K562 (cell line): ENCODE measurements around the gene C2CD2L. TPM values are rescaled to one million over a fixed set of nuclear protein-coding genes. Genes with fewer than 3 reads are reported as not detected.

Experiments used
- ATAC-seq: fragments of 200-7000 bp; cut with Tn5 transposase; 3 replicates; pipeline ENCODE4 v1.9.1; 2020; ENCODE audit warnings: moderate library complexity
- BruUV-seq: library from RNA; stranded (reverse); fragments of 400-500 nt; replicated peaks from 2 replicates; lab custom pipeline; 2021; lab: Mats Ljungman, UMichigan
- CTCF ChIA-PET: fragments of 300-600 bp; formaldehyde crosslinking; extraction: SDS; loops from one replicate; lab custom pipeline; 2021; ENCODE audit warnings: low intra/inter-chr PET ratio; lab: Yijun Ruan, JAX
- POLR2A ChIA-PET: fragments of 300-600, 350-650 bp; sonication (Branson Sonifier 250); formaldehyde crosslinking; extraction: SDS; loops from one replicate; lab custom pipeline; 2021; ENCODE audit warnings: antibody characterized with exemption, inconsistent platforms; lab: Yijun Ruan, JAX
- DNase-seq, 4 experiments: peaks; one replicate each; pipeline versions ENCODE4 v3.0.0 to v3.0.0-alpha.2; 2011 to 2018; ENCODE audit warnings: low spot score in 3 of 4, mixed read lengths in 3 of 4; ENCODE audit errors: extremely low read depth in 1 of 4
- FAIRE-seq: peaks from 2 replicates; lab custom pipeline; 2011; peaks lifted over from hg19 to GRCh38; lab: Jason Lieb, UNC
- H2AFZ ChIP-seq: 2 replicates; pipeline ENCODE4 v1.6.0; 2011; ENCODE audit warnings: low read depth, low read length, control low read depth, inconsistent platforms
- H3K27ac ChIP-seq: fragments of 200-600 bp; 3 replicates; pipeline ENCODE4 v1.8.0; 2011; ENCODE audit warnings: low read depth, mild to moderate bottlenecking, control low read depth, inconsistent platforms, low read length, moderate library complexity, mixed read lengths; ENCODE audit errors: extremely low read depth
- H3K27me3 ChIP-seq, 2 experiments: fragments of 300-600 bp in 1 of 2; 2 replicates in 1 of 2; 3 replicates in 1 of 2; pipeline versions ENCODE4 v1.6.0 to v1.8.0; 2011; ENCODE audit warnings: inconsistent platforms in 2 of 2, low read length in 2 of 2, mild to moderate bottlenecking in 1 of 2, mixed read lengths in 1 of 2, moderate library complexity in 1 of 2; ENCODE audit not compliant: control insufficient read depth in 2 of 2, insufficient read depth in 2 of 2
- H3K36me3 ChIP-seq: fragments of 300-600 bp; 3 replicates; pipeline ENCODE4 v1.8.0; 2011; ENCODE audit warnings: mild to moderate bottlenecking, low read length, inconsistent platforms; ENCODE audit not compliant: control insufficient read depth, insufficient read depth
- H3K4me1 ChIP-seq, 2 experiments: fragments of 200-600 bp in 1 of 2; replicated peaks in 1 of 2; 2 replicates in 1 of 2; 3 replicates in 1 of 2; pipeline versions ENCODE4 v1.5.1 to v1.8.0; 2011; ENCODE audit warnings: inconsistent platforms in 2 of 2, low read length in 2 of 2, mild to moderate bottlenecking in 1 of 2, mixed read lengths in 1 of 2, moderate library complexity in 1 of 2; ENCODE audit not compliant: control insufficient read depth in 2 of 2, insufficient read depth in 2 of 2
- H3K4me2 ChIP-seq: 2 replicates; pipeline ENCODE4 v1.6.1; 2011; ENCODE audit warnings: low read length, control low read depth, inconsistent platforms, mixed read lengths; ENCODE audit not compliant: insufficient read depth
- H3K4me3 ChIP-seq: fragments of 200-600 bp; sonication (generic), shearing (Covaris generic); 2 replicates; pipeline ENCODE4 v1.5.1; 2016; ENCODE audit warnings: control low read depth, inconsistent platforms
- H3K79me2 ChIP-seq: fragments of 200-600 bp; 3 replicates; pipeline ENCODE4 v1.8.0; 2011; ENCODE audit warnings: low read length, inconsistent platforms; ENCODE audit not compliant: control insufficient read depth, insufficient read depth
- H3K9ac ChIP-seq, 2 experiments: 2 replicates each; pipeline versions ENCODE4 v1.6.0 to v1.6.1; 2011; ENCODE audit warnings: low read depth in 2 of 2, low read length in 2 of 2, control low read depth in 1 of 2, inconsistent platforms in 1 of 2, mild to moderate bottlenecking in 1 of 2, mixed read lengths in 1 of 2; ENCODE audit not compliant: insufficient read depth in 1 of 2
- H3K9me1 ChIP-seq: one replicate; pipeline ENCODE4 v1.6.0; 2011; ENCODE audit warnings: inconsistent platforms, mild to moderate bottlenecking, low read length, moderate library complexity; ENCODE audit not compliant: control insufficient read depth, insufficient read depth
- H3K9me3 ChIP-seq: replicated peaks from 2 replicates; pipeline ENCODE4 v1.5.1; 2011; ENCODE audit warnings: low read depth, low read length, inconsistent platforms; ENCODE audit not compliant: control insufficient read depth, insufficient read depth
- H4K20me1 ChIP-seq: replicated peaks from 2 replicates; pipeline ENCODE4 v1.6.1; 2011; ENCODE audit warnings: low read length, inconsistent platforms, mixed read lengths; ENCODE audit not compliant: control insufficient read depth, insufficient read depth
- CHD4 ChIP-seq: fragments of 200-600 bp; sonication (generic); IDR thresholded peaks from 3 replicates; pipeline ENCODE4 v1.6.1; 2012; ENCODE audit warnings: low read depth, mild to moderate bottlenecking, mixed read lengths, low read length, inconsistent platforms; ENCODE audit not compliant: insufficient read depth, insufficient replicate concordance, poor library complexity, severe bottlenecking
- FUS ChIP-seq: fragments of 200-400 bp; formaldehyde crosslinking; optimal IDR thresholded peaks from 2 replicates; pipeline ENCODE3; 2017; ENCODE audit warnings: low read depth, low read length
- MEF2A ChIP-seq: IDR thresholded peaks from 2 replicates; pipeline ENCODE4 v1.6.1; 2011; ENCODE audit warnings: low read depth, mild to moderate bottlenecking, low read length, moderate library complexity; ENCODE audit not compliant: control insufficient read depth
- ZNF668 ChIP-seq: fragments of 250-450 bp; sonication (Bioruptor Pico); IDR thresholded peaks from 2 replicates; pipeline ENCODE4 v1.8.0; 2022; ENCODE audit warnings: mild to moderate bottlenecking, inconsistent platforms
- WGBS: fragments of 100-300 bp; shearing (Covaris generic); methylation state at CpG from one replicate; pipeline ENCODE4 v1.1.6; 2016; ENCODE audit warnings: low coverage, mixed read lengths; ENCODE audit not compliant: insufficient coverage; ENCODE audit errors: missing lambda C conversion rate; 5-methylcytosine and 5-hydroxymethylcytosine counted together
- in situ Hi-C: fragments of 300-500 bp; cut with MboI; formaldehyde crosslinking; loops from 4 replicates; pipeline ENCODE4 v1.15.0; 2018; ENCODE audit warnings: inconsistent platforms, mixed read lengths
- intact Hi-C: fragments of 100-400 bp; cut with micrococcal nuclease; formaldehyde crosslinking; loops from 2 replicates; pipeline ENCODE4 v1.14.2; 2022
- polyA plus RNA-seq, 8 experiments: library from polyadenylated mRNA; depleted of rRNA in 4 of 8; stranded (reverse) in 5 of 8; unstranded in 3 of 8; fragments of >200 nt; fragmentation: Nextera tagmentation in 2 of 8; fragmentation: Illumina TruSeq in 1 of 8; extraction: Ambion mirVana in 2 of 8; extraction: Trizol in 1 of 8; gene quantifications; 2 replicates each; pipeline versions ENCODE4 v1.2.1 to v1.2.3, GENCODE V29; 2011 to 2014; ENCODE audit warnings: inconsistent platforms in 1 of 8, missing spikeins in 1 of 8
- total RNA-seq, 7 experiments: library from RNA; depleted of rRNA in 6 of 7; stranded (reverse); fragments of >200 nt in 6 of 7; fragmentation: Illumina TruSeq in 2 of 7; extraction: Trizol in 2 of 7; gene quantifications; 2 replicates each; pipeline versions ENCODE4 v1.2.1 to v1.2.3, GENCODE V29; 2011 to 2021; ENCODE audit warnings: low replicate concordance in 1 of 7

Gene C2CD2L
- total and polyA plus RNA-seq, 9 of the 15 experiments (the other 6 are each of a cell fraction or from before 2014, with no cell fraction given): 0.66 to 41.2 (median 14.8) TPM

DNA sequence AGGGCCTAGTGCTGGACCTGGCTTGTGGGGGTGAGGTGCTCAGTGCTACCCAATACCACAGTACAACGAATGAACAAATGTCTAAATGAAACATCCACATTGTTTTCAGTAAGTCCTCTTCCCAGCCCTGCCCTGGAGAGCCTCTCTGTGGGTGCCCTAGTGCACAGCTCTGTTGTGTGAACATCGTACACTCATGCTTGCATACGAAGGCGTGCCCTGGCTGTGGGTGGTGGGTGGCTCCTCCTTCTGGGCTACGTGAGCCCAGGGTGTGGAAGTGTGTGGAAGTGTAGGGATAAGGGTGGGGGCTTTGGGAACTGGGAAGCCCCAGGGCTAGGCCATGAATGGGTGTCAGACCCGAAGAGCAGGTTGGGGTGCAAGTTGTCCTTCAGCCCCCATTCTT lies 60.8 kb downstream of the C2CD2L start:
- Histone ChIP-seq H3K9ac (no peak overlapping the region; a peak in 1 of 4 replicates), H3K36me3 (no peaks in the 10 kb centered on the region), H3K27ac (no peak overlapping the region), H3K27me3 (peaks cover 0 to 4% of the 10 kb centered on the region in 2 experiments; a peak in 1 of 5 replicates), H4K20me1 (no peaks in the 10 kb centered on the region), H3K4me3 (no peak overlapping the region), H3K4me1 (peaks cover 19 to 28% of the 10 kb centered on the region in 2 experiments; a peak in 4 of 5 replicates), H3K79me2 (no peaks in the 10 kb centered on the region), H3K9me1 (no peaks in the 10 kb centered on the region), H3K4me2 (no peak overlapping the region), H2AFZ (peak overlapping the region; percentile 34; the same call in 1 of the 2 replicates), H3K9me3 (no peaks in the 10 kb centered on the region)
- BruUV-seq: no TSS peak
- ChIA-PET CTCF (no interaction called here), POLR2A (no interaction called here)
- in situ Hi-C loops: no loop called here
- intact Hi-C loops: no loop called here
- ATAC-seq: no peak
- no peak for FAIRE-seq
- no peak for TF ChIP-seq ZNF668
- no peak for TF ChIP-seq FUS
- no peak for TF ChIP-seq MEF2A
- no peak for TF ChIP-seq CHD4
- 55% methylated on average over 3 of the region's 6 CpGs for WGBS
- DNase-seq: no peak

Other genes with a start within 250 kb of the C2CD2L start
Only the 7 nearest of the 21 such genes appear.
- 128 and 132 TPM in 2 replicates for gene HYOU1, start 50.1 kb upstream of the C2CD2L start, total RNA-seq (2014; rRNA removed)
- 95.2 and 104 TPM in 2 replicates for gene HYOU1, start 50.1 kb upstream of the C2CD2L start, total RNA-seq (2014; rRNA removed; fragmentation: Illumina TruSeq; extraction: Trizol)
- gene HYOU1, start 50.1 kb upstream of the C2CD2L start, total RNA-seq (2015; rRNA removed; fragmentation: Illumina TruSeq; extraction: Trizol): 124 and 125 TPM in 2 replicates
- gene HYOU1, start 50.1 kb upstream of the C2CD2L start, total RNA-seq (2021): 193 and 197 TPM in 2 replicates
- gene HYOU1, start 50.1 kb upstream of the C2CD2L start, polyA plus RNA-seq (2011; rRNA removed): 159 and 196 TPM in 2 replicates
- gene HYOU1, start 50.1 kb upstream of the C2CD2L start, polyA plus RNA-seq (2014; fragmentation: Illumina TruSeq; extraction: Trizol): 180 and 197 TPM in 2 replicates
- 10 to 100 TPM; 19.5 to 46.2 TPM for gene HYOU1, start 50.1 kb upstream of the C2CD2L start, polyA plus RNA-seq (2014; fragmentation: Nextera tagmentation; extraction: Ambion mirVana)
- gene HYOU1, start 50.1 kb upstream of the C2CD2L start, polyA plus RNA-seq (2014; rRNA removed): 145 and 151 TPM in 2 replicates
- gene VPS11, start 39.5 kb upstream of the C2CD2L start, total RNA-seq (2014; rRNA removed): 31.2 and 38.7 TPM in 2 replicates
- 20.4 and 23.0 TPM in 2 replicates for gene VPS11, start 39.5 kb upstream of the C2CD2L start, total RNA-seq (2014; rRNA removed; fragmentation: Illumina TruSeq; extraction: Trizol)
- 31.3 and 33.5 TPM in 2 replicates for gene VPS11, start 39.5 kb upstream of the C2CD2L start, total RNA-seq (2015; rRNA removed; fragmentation: Illumina TruSeq; extraction: Trizol)
- gene VPS11, start 39.5 kb upstream of the C2CD2L start, total RNA-seq (2021): 25.5 and 28.6 TPM in 2 replicates
- gene VPS11, start 39.5 kb upstream of the C2CD2L start, polyA plus RNA-seq (2011; rRNA removed): 14.1 and 16.7 TPM in 2 replicates
- 31.1 and 35.5 TPM in 2 replicates for gene VPS11, start 39.5 kb upstream of the C2CD2L start, polyA plus RNA-seq (2014; fragmentation: Illumina TruSeq; extraction: Trizol)
- 10 to 100 TPM; 19.7 to 31.6 TPM for gene VPS11, start 39.5 kb upstream of the C2CD2L start, polyA plus RNA-seq (2014; fragmentation: Nextera tagmentation; extraction: Ambion mirVana)
- 24.9 and 27.5 TPM in 2 replicates for gene VPS11, start 39.5 kb upstream of the C2CD2L start, polyA plus RNA-seq (2014; rRNA removed)
- gene HMBS, start 22.5 kb upstream of the C2CD2L start, total RNA-seq (2014; rRNA removed): 82.8 and 118 TPM in 2 replicates
- gene HMBS, start 22.5 kb upstream of the C2CD2L start, total RNA-seq (2014; rRNA removed; fragmentation: Illumina TruSeq; extraction: Trizol): 108 and 113 TPM in 2 replicates
- 52.3 and 56.9 TPM in 2 replicates for gene HMBS, start 22.5 kb upstream of the C2CD2L start, total RNA-seq (2015; rRNA removed; fragmentation: Illumina TruSeq; extraction: Trizol)
- gene HMBS, start 22.5 kb upstream of the C2CD2L start, total RNA-seq (2021): 272 and 282 TPM in 2 replicates
- 311 and 380 TPM in 2 replicates for gene HMBS, start 22.5 kb upstream of the C2CD2L start, polyA plus RNA-seq (2011; rRNA removed)
- gene HMBS, start 22.5 kb upstream of the C2CD2L start, polyA plus RNA-seq (2014; fragmentation: Illumina TruSeq; extraction: Trizol): 286 and 323 TPM in 2 replicates
- 100 to 1,000 TPM; 308 to 385 TPM for gene HMBS, start 22.5 kb upstream of the C2CD2L start, polyA plus RNA-seq (2014; fragmentation: Nextera tagmentation; extraction: Ambion mirVana)
- 294 and 314 TPM in 2 replicates for gene HMBS, start 22.5 kb upstream of the C2CD2L start, polyA plus RNA-seq (2014; rRNA removed)
- gene DPAGT1, start 5.5 kb upstream of the C2CD2L start, total RNA-seq (2014; rRNA removed): 29.9 and 44.1 TPM in 2 replicates
- 42.2 and 43.8 TPM in 2 replicates for gene DPAGT1, start 5.5 kb upstream of the C2CD2L start, total RNA-seq (2014; rRNA removed; fragmentation: Illumina TruSeq; extraction: Trizol)
- gene DPAGT1, start 5.5 kb upstream of the C2CD2L start, total RNA-seq (2015; rRNA removed; fragmentation: Illumina TruSeq; extraction: Trizol): 35.3 and 40.0 TPM in 2 replicates
- 79.3 and 85.8 TPM in 2 replicates for gene DPAGT1, start 5.5 kb upstream of the C2CD2L start, total RNA-seq (2021)
- 85.0 and 126 TPM in 2 replicates for gene DPAGT1, start 5.5 kb upstream of the C2CD2L start, polyA plus RNA-seq (2011; rRNA removed)
- 112 and 113 TPM in 2 replicates for gene DPAGT1, start 5.5 kb upstream of the C2CD2L start, polyA plus RNA-seq (2014; fragmentation: Illumina TruSeq; extraction: Trizol)
- gene DPAGT1, start 5.5 kb upstream of the C2CD2L start, polyA plus RNA-seq (2014; fragmentation: Nextera tagmentation; extraction: Ambion mirVana): 100 to 1,000 TPM in 1 of 2 experiments, 10 to 100 TPM in 1; 91.1 to 135 TPM
- gene DPAGT1, start 5.5 kb upstream of the C2CD2L start, polyA plus RNA-seq (2014; rRNA removed): 61.3 and 79.2 TPM in 2 replicates
- gene HINFP, start 14.2 kb downstream of the C2CD2L start, total RNA-seq (2014; rRNA removed): 15.1 and 17.0 TPM in 2 replicates
- gene HINFP, start 14.2 kb downstream of the C2CD2L start, total RNA-seq (2014; rRNA removed; fragmentation: Illumina TruSeq; extraction: Trizol): 14.5 and 15.8 TPM in 2 replicates
- 13.8 and 13.9 TPM in 2 replicates for gene HINFP, start 14.2 kb downstream of the C2CD2L start, total RNA-seq (2015; rRNA removed; fragmentation: Illumina TruSeq; extraction: Trizol)
- 23.5 and 24.6 TPM in 2 replicates for gene HINFP, start 14.2 kb downstream of the C2CD2L start, total RNA-seq (2021)
- gene HINFP, start 14.2 kb downstream of the C2CD2L start, polyA plus RNA-seq (2011; rRNA removed): 29.4 and 41.9 TPM in 2 replicates
- gene HINFP, start 14.2 kb downstream of the C2CD2L start, polyA plus RNA-seq (2014; fragmentation: Illumina TruSeq; extraction: Trizol): 19.1 and 21.5 TPM in 2 replicates
- 10 to 100 TPM; 22.5 to 34.1 TPM for gene HINFP, start 14.2 kb downstream of the C2CD2L start, polyA plus RNA-seq (2014; fragmentation: Nextera tagmentation; extraction: Ambion mirVana)
- 24.0 and 30.5 TPM in 2 replicates for gene HINFP, start 14.2 kb downstream of the C2CD2L start, polyA plus RNA-seq (2014; rRNA removed)
- gene ABCG4, start 41.7 kb downstream of the C2CD2L start, total RNA-seq (2014; rRNA removed): 0.09 TPM in 1 of 2 replicates, not detected in the other
- not detected in 2 replicates for gene ABCG4, start 41.7 kb downstream of the C2CD2L start, total RNA-seq (2014; rRNA removed; fragmentation: Illumina TruSeq; extraction: Trizol)
- gene ABCG4, start 41.7 kb downstream of the C2CD2L start, total RNA-seq (2015; rRNA removed; fragmentation: Illumina TruSeq; extraction: Trizol): not detected in 2 replicates
- gene ABCG4, start 41.7 kb downstream of the C2CD2L start, total RNA-seq (2021): 0.11 and 0.13 TPM in 2 replicates
- 0.04 and 0.08 TPM in 2 replicates for gene ABCG4, start 41.7 kb downstream of the C2CD2L start, polyA plus RNA-seq (2011; rRNA removed)
- 0.07 and 0.11 TPM in 2 replicates for gene ABCG4, start 41.7 kb downstream of the C2CD2L start, polyA plus RNA-seq (2014; fragmentation: Illumina TruSeq; extraction: Trizol)
- gene ABCG4, start 41.7 kb downstream of the C2CD2L start, polyA plus RNA-seq (2014; fragmentation: Nextera tagmentation; extraction: Ambion mirVana): not detected
- gene ABCG4, start 41.7 kb downstream of the C2CD2L start, polyA plus RNA-seq (2014; rRNA removed): 0.03 and 0.05 TPM in 2 replicates
- gene NLRX1, start 61.4 kb downstream of the C2CD2L start, total RNA-seq (2014; rRNA removed): 1.3 and 1.4 TPM in 2 replicates
- gene NLRX1, start 61.4 kb downstream of the C2CD2L start, total RNA-seq (2014; rRNA removed; fragmentation: Illumina TruSeq; extraction: Trizol): 0.19 and 0.22 TPM in 2 replicates
- 0.34 and 0.69 TPM in 2 replicates for gene NLRX1, start 61.4 kb downstream of the C2CD2L start, total RNA-seq (2015; rRNA removed; fragmentation: Illumina TruSeq; extraction: Trizol)
- 2.1 and 2.3 TPM in 2 replicates for gene NLRX1, start 61.4 kb downstream of the C2CD2L start, total RNA-seq (2021)
- 0.55 and 1.4 TPM in 2 replicates for gene NLRX1, start 61.4 kb downstream of the C2CD2L start, polyA plus RNA-seq (2011; rRNA removed)
- gene NLRX1, start 61.4 kb downstream of the C2CD2L start, polyA plus RNA-seq (2014; fragmentation: Illumina TruSeq; extraction: Trizol): 0.49 and 1.1 TPM in 2 replicates
- gene NLRX1, start 61.4 kb downstream of the C2CD2L start, polyA plus RNA-seq (2014; fragmentation: Nextera tagmentation; extraction: Ambion mirVana): under 1 TPM; 0.04 to 0.06 TPM
- 1.1 and 2.1 TPM in 2 replicates for gene NLRX1, start 61.4 kb downstream of the C2CD2L start, polyA plus RNA-seq (2014; rRNA removed)